Stimulated activated CD8-positive, alpha-beta memory T cell treated with anti-CD3 and anti-CD28 coated beads, Interleukin-7, amount 100 ng/mL, for 1 hour (primary cell): ENCODE measurements around the gene MDFIC.

Experiments used
- DNase-seq, 2 donors: peaks; one replicate each; pipeline ENCODE4 v3.0.0-alpha.2; 2020; ENCODE audit warnings: low read depth in 2 of 2

Gene MDFIC

GRCh38 chr7:114952296-114952695, 30.4 kb downstream of the MDFIC start:
- no peak for DNase-seq

- DNase-seq, result no peak
Measured at GRCh38 chr7:114953724-114954123, 31.8 kb downstream of the MDFIC start.

GRCh38 chr7:114956702-114957101, 34.8 kb downstream of the MDFIC start:
- DNase-seq, result no peak

GRCh38 chr7:114957444-114957843, 35.5 kb downstream of the MDFIC start:
- no peak for DNase-seq

- no peak for DNase-seq
Measured at GRCh38 chr7:114959931-114960330, 38.0 kb downstream of the MDFIC start.

- DNase-seq, result no peak
Measured at GRCh38 chr7:114962441-114962840, 40.5 kb downstream of the MDFIC start.

GRCh38 chr7:114966156-114966555, 44.3 kb downstream of the MDFIC start:
- DNase-seq, result no peak

- no peak for DNase-seq
Measured at GRCh38 chr7:114969096-114969495, 47.2 kb downstream of the MDFIC start.

GRCh38 chr7:114970308-114970707, 48.4 kb downstream of the MDFIC start:
- no peak for DNase-seq

- no peak for DNase-seq
Measured at GRCh38 chr7:114970732-114971131, 48.8 kb downstream of the MDFIC start.

- DNase-seq, result no peak
Measured at GRCh38 chr7:114972567-114972966, 50.7 kb downstream of the MDFIC start.

- no peak for DNase-seq
Measured at GRCh38 chr7:114973147-114973546, 51.3 kb downstream of the MDFIC start.

- DNase-seq, result no peak
Measured at GRCh38 chr7:114975401-114975800, 53.5 kb downstream of the MDFIC start.

- DNase-seq, result no peak
Measured at GRCh38 chr7:114976666-114977065, 54.8 kb downstream of the MDFIC start.

- no peak for DNase-seq
Measured at GRCh38 chr7:114977277-114977676, 55.4 kb downstream of the MDFIC start.

GRCh38 chr7:114979388-114979787, 57.5 kb downstream of the MDFIC start:
- no peak for DNase-seq

- no peak for DNase-seq
Measured at GRCh38 chr7:114979803-114980507, 58.1 kb downstream of the MDFIC start.

- no peak for DNase-seq
Measured at GRCh38 chr7:114981323-114981722, 59.4 kb downstream of the MDFIC start.

- DNase-seq, result no peak
Measured at GRCh38 chr7:114985116-114985715, 63.3 kb downstream of the MDFIC start.

- DNase-seq, result no peak
Measured at GRCh38 chr7:114986190-114987180, 64.6 kb downstream of the MDFIC start.

- no peak for DNase-seq
Measured at GRCh38 chr7:114988026-114988425, 66.1 kb downstream of the MDFIC start.

GRCh38 chr7:114988755-114989375, 67.0 kb downstream of the MDFIC start:
- DNase-seq, result no peak
